HG03575 (cell line): ENCODE measurements around the gene BBOX1.
"Not testable (repeated sequence)": the region's sequence is repeated elsewhere in the genome, so short reads cannot be mapped to it uniquely, and the experiment has no call there.

Experiments used
- ATAC-seq: cut with Tn5 transposase; IDR thresholded peaks from one replicate; pipeline ENCODE4 v1.9.1; 2021; ENCODE audit not compliant: unreplicated experiment, insufficient number of reproducible peaks, low FRiP score; ENCODE audit errors: extremely low read depth

Gene BBOX1, protein sequence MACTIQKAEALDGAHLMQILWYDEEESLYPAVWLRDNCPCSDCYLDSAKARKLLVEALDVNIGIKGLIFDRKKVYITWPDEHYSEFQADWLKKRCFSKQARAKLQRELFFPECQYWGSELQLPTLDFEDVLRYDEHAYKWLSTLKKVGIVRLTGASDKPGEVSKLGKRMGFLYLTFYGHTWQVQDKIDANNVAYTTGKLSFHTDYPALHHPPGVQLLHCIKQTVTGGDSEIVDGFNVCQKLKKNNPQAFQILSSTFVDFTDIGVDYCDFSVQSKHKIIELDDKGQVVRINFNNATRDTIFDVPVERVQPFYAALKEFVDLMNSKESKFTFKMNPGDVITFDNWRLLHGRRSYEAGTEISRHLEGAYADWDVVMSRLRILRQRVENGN

GRCh38 chr11:27040302-27041115 lies at the start of gene BBOX1:
BBOX1 (plus strand) TSS chr11:27040815; CDS start chr11:27055431, 14,616 bp downstream.
- ATAC-seq, result no peak

GRCh38 chr11:26992031-26992541 lies 48.5 kb upstream of the BBOX1 start:
- no peak for ATAC-seq

DNA sequence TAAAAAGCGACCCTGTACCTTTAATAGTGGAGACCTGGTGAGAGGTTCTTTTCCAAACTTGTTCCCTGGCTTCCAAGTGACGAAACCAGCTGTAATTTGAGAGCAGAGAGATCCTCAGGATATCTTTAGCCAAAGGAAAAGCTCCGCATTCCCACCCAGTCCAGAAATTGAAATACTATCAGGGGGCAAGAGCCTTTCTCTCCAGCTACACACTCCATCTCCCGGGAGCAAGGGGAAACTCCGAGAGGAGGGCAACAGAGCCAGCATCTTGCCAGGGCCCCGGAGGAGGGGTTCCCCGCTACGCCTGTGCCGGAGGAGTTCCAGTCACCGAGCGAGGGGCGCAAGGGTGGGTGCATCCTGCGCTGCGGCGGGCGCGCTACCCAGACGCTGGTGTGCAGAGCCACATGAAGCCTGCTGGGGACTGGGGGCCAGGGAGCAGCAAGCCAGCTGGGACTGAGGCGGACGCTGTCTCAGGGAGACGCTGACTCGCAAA lies 46.6 kb upstream of the BBOX1 start, which contains the start of gene FIBIN:
TSS of gene FIBIN (plus strand) at position 148 of the 493 bp plus-strand sequence. CDS start 415 bp downstream, outside the sequence.
- no peak for ATAC-seq

- ATAC-seq, result no peak
Measured at GRCh38 chr11:26994631-26995095, 46.0 kb upstream of the BBOX1 start.

DNA sequence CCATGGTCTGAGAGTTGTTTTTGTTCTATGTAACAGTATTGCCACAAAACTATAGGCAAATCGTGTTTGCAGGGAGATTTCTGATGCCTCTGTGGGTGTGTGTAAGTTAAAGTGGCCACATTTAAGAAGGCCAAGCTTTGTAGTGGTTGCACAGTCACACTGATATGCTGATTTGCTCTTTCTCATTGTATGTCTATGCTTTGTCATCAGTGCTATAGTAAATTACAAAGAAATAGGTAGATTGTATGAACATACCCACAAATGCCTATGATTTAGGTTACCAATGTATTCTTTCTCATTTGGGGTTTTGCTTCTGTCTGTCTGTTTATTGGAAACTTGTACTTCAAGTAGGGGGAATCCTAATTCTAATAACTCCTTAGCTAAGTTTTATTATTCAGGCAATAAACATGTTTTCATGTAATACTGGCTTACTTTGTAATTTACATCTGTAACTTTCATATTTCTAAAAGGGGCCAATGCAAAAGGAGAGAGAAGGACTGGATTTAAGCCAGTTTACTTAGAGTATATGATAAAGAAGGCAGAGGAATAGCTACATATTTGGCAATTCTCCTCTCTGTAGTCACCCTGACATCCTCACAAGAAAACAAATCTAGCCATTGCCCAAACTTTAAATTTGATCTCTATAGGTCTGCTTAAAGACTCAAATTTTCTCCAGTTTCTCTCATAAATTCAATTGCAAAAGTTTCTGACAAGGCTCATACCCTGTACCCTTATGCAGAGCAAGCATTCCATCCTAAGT lies 44.7 kb upstream of the BBOX1 start:
- ATAC-seq, result no peak

- ATAC-seq, result no peak
Measured at GRCh38 chr11:26997378-26997777, 43.2 kb upstream of the BBOX1 start.

DNA sequence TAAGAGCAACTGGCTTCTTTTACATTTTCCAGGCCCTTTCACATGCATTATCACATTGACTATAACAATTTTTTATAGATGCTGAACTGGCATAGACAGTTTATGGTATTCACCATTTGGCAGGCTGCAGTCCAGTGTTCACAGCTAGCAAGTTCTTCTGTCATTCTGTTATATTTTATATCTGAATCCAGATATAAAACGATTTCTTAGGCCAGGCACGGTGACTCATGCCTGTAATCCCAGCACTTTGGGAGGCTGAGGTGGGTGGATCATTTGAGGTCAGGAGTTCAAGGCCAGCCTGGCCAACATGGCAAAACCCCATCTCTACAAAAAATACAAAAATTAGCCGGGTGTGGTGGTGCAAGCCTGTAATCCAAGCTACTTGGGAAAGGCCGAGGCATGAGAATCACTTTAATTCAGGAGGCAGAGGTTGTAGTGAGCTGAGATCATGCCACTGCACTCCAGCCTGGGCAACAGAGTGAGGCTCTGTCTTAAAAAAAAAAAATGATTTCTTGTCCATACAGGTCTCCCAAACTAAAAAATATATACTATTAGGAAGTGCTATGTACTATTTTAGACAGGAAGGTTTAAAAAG lies 39.4 kb upstream of the BBOX1 start:
- not testable (repeated sequence) for ATAC-seq

DNA sequence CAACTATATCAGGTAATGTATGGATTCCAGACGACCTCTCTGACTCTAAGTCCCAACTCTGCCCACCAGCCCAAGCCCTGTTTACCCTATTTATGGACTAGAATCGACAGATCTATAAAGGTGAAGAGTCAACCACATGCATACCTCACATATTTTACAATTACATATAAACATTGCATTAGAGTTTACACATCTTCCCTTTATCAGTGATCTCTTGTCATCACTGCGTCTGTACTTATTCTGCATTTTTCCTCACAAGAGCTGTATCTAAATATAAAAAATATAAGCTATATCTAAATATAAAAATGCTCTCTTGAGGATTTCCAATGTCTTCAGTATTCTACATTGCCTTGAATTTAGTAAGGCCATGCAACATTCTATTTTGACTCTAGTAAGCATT lies 38.2 kb upstream of the BBOX1 start:
- ATAC-seq, result no peak

- ATAC-seq, result no peak
Measured at GRCh38 chr11:27002838-27003237, 37.8 kb upstream of the BBOX1 start.

DNA sequence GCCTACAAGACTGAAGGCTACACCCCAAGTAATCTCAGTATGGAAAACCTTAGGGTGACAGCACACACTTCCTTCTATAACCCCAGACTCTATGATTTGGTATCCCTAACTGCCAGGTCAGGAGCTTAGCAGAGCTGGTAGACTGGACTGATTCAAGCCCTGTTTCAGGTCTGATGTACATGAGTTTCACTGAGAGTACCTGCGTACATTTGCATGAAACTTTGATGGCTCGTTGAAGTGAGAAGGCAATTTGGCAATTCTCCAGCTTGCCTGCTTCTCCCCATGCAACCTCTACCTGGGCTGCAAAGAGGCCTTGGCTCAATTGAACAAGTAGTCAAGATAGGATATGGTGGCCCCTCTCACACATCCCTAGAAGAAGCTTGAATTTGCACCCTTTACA lies 36.5 kb upstream of the BBOX1 start:
- no peak for ATAC-seq

- ATAC-seq, result no peak
Measured at GRCh38 chr11:27008811-27009535, 31.6 kb upstream of the BBOX1 start.

GRCh38 chr11:27011560-27012233 lies 28.9 kb upstream of the BBOX1 start:
- no peak for ATAC-seq

- ATAC-seq, result no peak
Measured at GRCh38 chr11:27012234-27012921, 28.2 kb upstream of the BBOX1 start.

GRCh38 chr11:27013781-27014361 lies 26.7 kb upstream of the BBOX1 start:
- no peak for ATAC-seq

DNA sequence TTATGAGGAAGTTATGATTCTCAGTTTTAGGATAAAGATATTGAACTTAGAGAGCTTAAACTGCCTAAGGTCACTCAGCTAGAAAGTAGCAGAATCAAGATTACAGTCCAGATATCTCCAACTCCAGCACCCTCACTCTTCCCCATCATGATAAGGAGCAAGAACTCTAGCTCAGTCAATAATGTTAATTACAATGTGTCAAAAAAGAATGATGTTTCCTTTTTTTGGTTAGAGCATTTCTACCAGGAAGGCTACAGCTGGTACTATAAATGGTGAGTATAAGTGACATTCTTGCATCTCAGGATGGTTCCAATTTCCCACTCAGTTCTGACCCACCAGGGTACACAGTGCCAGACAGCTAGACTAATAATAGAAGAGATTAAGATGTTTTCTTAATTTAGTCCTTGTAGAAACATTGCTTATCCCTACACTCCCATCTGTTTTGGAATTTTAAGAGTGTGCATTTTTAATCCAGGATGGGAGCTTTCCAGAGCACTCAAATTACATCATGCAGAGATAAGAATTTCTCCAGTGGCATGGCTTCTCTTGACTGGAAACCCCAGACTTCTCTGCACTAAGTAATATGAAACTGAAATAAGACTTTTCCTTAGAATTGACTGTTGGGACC lies 21.6 kb upstream of the BBOX1 start:
- ATAC-seq, result no peak

DNA sequence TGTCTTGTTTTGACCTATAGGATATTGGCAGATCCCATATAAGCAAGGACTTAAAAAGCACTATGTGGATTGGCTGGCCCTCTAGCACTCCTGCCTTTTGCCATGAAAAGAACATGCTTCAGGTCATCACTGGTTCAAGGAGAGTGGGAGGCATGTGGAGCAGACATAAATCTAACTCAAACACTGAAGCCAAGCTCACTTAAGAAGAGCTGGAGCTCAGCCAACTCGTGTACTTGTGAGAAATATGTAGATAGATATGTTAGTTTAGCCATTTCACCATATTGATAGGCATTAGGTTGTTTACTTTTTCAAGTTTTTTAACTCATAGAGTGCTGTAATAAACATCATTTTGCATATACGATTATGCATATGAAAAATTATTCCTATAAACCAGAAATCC lies 19.9 kb upstream of the BBOX1 start:
- ATAC-seq, result no peak
